HG02610 (cell line): ENCODE data around the gene UQCR11.

Source experiments
- ATAC-seq: cut with Tn5 transposase; IDR thresholded peaks from one replicate; pipeline ENCODE4 v1.9.1; 2021; ENCODE audit warnings: mild to moderate bottlenecking, moderate library complexity; ENCODE audit not compliant: unreplicated experiment

UQCR11 gene

GRCh38 chr19:1636325-1637236 is 31.3 kb upstream of the UQCR11 start:
- ATAC-seq, result no peak

GRCh38 chr19:1634938-1635243 is 29.6 kb upstream of the UQCR11 start:
- no peak for ATAC-seq

GRCh38 chr19:1634242-1634937 is 29.1 kb upstream of the UQCR11 start:
- ATAC-seq, result no peak

- no peak for ATAC-seq
Observed at GRCh38 chr19:1633269-1633826, 28.1 kb upstream of the UQCR11 start.

GRCh38 chr19:1632462-1633268 is 27.4 kb upstream of the UQCR11 start:
- ATAC-seq, result no peak

GRCh38 chr19:1631557-1632100 is 26.4 kb upstream of the UQCR11 start:
- no peak for ATAC-seq

GRCh38 chr19:1630811-1631210 is 25.5 kb upstream of the UQCR11 start:
- ATAC-seq, result no peak

- ATAC-seq, result no peak
Observed at GRCh38 chr19:1630012-1630411, 24.8 kb upstream of the UQCR11 start.

- no peak for ATAC-seq
Observed at GRCh38 chr19:1629256-1629808, 24.1 kb upstream of the UQCR11 start.

GRCh38 chr19:1627194-1627593 is 21.9 kb upstream of the UQCR11 start:
- ATAC-seq, result no peak

GRCh38 chr19:1626417-1627010 is 21.3 kb upstream of the UQCR11 start:
- ATAC-seq, result no peak

GRCh38 chr19:1624458-1624857 is 19.2 kb upstream of the UQCR11 start:
- ATAC-seq, result no peak

GRCh38 chr19:1622541-1622940 is 17.3 kb upstream of the UQCR11 start:
- ATAC-seq, result no peak

- ATAC-seq, result no peak
Observed at GRCh38 chr19:1622007-1622406, 16.7 kb upstream of the UQCR11 start.

- ATAC-seq, result no peak
Observed at GRCh38 chr19:1621574-1621973, 16.3 kb upstream of the UQCR11 start.

GRCh38 chr19:1621021-1621420 is 15.8 kb upstream of the UQCR11 start:
- no peak for ATAC-seq

GRCh38 chr19:1620502-1620901 is 15.2 kb upstream of the UQCR11 start:
- no peak for ATAC-seq

- no peak for ATAC-seq
Observed at GRCh38 chr19:1619703-1620102, 14.4 kb upstream of the UQCR11 start.

- ATAC-seq, result no peak
Observed at GRCh38 chr19:1619094-1619439, 13.8 kb upstream of the UQCR11 start.
